HepG2 (cell line): ENCODE measurements around the gene PDPR. TPM values are rescaled to one million over a fixed set of nuclear protein-coding genes. Genes with fewer than 3 reads are reported as not detected.

Experiments
- HNRNPK ChIP-seq: fragments of 200-400 bp; formaldehyde crosslinking; IDR thresholded peaks from 2 replicates; pipeline ENCODE4 v1.6.1; 2018; ENCODE audit warnings: low read length, low read depth, moderate library complexity, mild to moderate bottlenecking; ENCODE audit not compliant: poor library complexity, severe bottlenecking
- MAFG ChIP-seq: sonication (generic); formaldehyde crosslinking; IDR thresholded peaks from 2 replicates; pipeline ENCODE4 v1.5.1; 2020; ENCODE audit warnings: mild to moderate bottlenecking, missing genetic modification reagents
- MED8 ChIP-seq: sonication (generic); formaldehyde crosslinking; IDR thresholded peaks from 2 replicates; pipeline ENCODE4 v1.8.1; 2023; ENCODE audit warnings: mild to moderate bottlenecking, missing genetic modification reagents; ENCODE audit not compliant: insufficient replicate concordance
- PAF1 ChIP-seq: IDR thresholded peaks from 2 replicates; pipeline ENCODE4 v1.6.1; 2016; ENCODE audit warnings: missing genetic modification reagents, missing compliant biosample characterization
- SAP130 ChIP-seq: IDR thresholded peaks from 2 replicates; pipeline ENCODE4 v1.6.1; 2016; ENCODE audit warnings: low read depth
- SETDB1 ChIP-seq: sonication (generic); formaldehyde crosslinking; IDR thresholded peaks from 2 replicates; pipeline ENCODE4 v1.5.1; 2020; ENCODE audit warnings: missing genetic modification reagents, mild to moderate bottlenecking, borderline replicate concordance
- SOX5 ChIP-seq: IDR thresholded peaks from 2 replicates; pipeline ENCODE4 v1.6.1; 2016; ENCODE audit warnings: borderline replicate concordance
- polyA plus RNA-seq, 8 experiments: library from polyadenylated mRNA; depleted of rRNA in 3 of 8; stranded (reverse) in 7 of 8; unstranded in 1 of 8; fragments of >200 nt; fragmentation: Illumina TruSeq in 4 of 8; extraction: Trizol in 4 of 8; gene quantifications; 2 replicates each; pipeline versions ENCODE4 v1.2.1 to v1.2.3, GENCODE V29; 2011 to 2016; ENCODE audit warnings: low read depth in 4 of 8, missing spikeins in 1 of 8, mixed read lengths in 1 of 8; ENCODE audit not compliant: insufficient read depth in 1 of 8
- total RNA-seq, 5 experiments: library from RNA; depleted of rRNA; stranded (reverse); fragments of >200 nt; fragmentation: Illumina TruSeq; extraction: Trizol; gene quantifications; 2 replicates each; pipeline ENCODE4 v1.2.3, GENCODE V29; 2016; ENCODE audit warnings: low read depth in 1 of 5
- TF ChIP-seq, protein P1 (sequence below): sonication (generic); formaldehyde crosslinking; IDR thresholded peaks from 2 replicates; pipeline ENCODE4 v1.9.0; 2022; ENCODE audit warnings: missing genetic modification reagents, mild to moderate bottlenecking, borderline replicate concordance
- TF ChIP-seq, protein P2 (sequence below): sonication (generic); formaldehyde crosslinking; IDR thresholded peaks from 2 replicates; pipeline ENCODE4 v1.5.0; 2020; ENCODE audit warnings: mild to moderate bottlenecking, missing genetic modification reagents, borderline replicate concordance
- TF ChIP-seq, protein P3 (sequence below): sonication (generic); formaldehyde crosslinking; IDR thresholded peaks from one replicate; pipeline ENCODE4 v1.5.1; 2020; ENCODE audit warnings: mild to moderate bottlenecking, missing genetic modification reagents; ENCODE audit errors: not compliant biosample characterization
- TF ChIP-seq, protein P4 (sequence below): sonication (generic); formaldehyde crosslinking; IDR thresholded peaks from 2 replicates; pipeline ENCODE4 v1.4.0; 2020; ENCODE audit warnings: missing genetic modification reagents

Gene PDPR
- total and polyA plus RNA-seq, 2 of the 13 experiments (the other 11 are each of a cell fraction or from before 2014, with no cell fraction given) = 19.5 to 29.9 TPM

DNA sequence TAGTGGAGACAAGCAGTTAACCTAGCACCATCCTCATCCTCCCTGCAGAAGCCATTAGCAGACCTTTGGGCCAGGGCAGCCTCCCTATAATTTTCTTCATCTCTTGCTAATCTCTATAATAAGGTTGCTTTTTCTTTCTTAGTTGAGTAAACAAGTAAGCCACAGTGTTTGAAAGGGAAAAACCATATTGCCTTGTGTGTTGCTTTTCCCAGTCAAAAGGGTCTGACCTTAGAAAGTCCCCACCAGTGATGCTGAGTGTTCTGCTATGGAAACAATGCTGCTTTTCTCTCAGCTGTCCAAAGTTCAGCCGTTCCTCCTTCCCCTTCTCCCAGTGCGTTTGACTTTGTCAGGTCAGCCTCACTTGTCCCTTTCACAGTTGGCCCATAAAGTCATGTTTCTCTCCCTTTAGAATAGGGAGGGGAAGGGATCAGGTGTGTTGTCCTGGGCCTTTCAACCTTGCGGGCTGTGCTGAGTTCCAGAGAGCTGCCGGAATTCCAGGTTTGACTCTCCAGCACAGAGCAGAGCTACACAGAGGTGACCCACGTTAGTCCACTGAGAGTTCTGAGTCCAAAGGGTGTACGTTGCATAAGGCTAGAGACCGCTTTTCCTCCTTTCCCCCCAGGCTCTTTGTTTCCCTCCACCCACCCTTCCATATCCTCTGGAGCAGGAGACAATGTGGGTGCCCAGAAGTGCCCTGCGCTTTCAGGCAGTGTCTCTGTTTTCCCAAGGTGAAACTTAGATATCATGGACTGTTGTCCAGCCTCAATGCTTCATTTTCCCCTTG lies 43.5 kb downstream of the PDPR start (continued):
- TF ChIP-seq MAFG (CRISPR knock-in tag) (no peak), SAP130 (CRISPR knock-in tag) (peak; percentile 90), MED8 (no peak), HNRNPK (no peak), PAF1 (no peak), SETDB1 (CRISPR knock-in tag) (no peak), SOX5 (CRISPR knock-in tag) (peak; percentile 87)
- TF ChIP-seq, protein P1, sequence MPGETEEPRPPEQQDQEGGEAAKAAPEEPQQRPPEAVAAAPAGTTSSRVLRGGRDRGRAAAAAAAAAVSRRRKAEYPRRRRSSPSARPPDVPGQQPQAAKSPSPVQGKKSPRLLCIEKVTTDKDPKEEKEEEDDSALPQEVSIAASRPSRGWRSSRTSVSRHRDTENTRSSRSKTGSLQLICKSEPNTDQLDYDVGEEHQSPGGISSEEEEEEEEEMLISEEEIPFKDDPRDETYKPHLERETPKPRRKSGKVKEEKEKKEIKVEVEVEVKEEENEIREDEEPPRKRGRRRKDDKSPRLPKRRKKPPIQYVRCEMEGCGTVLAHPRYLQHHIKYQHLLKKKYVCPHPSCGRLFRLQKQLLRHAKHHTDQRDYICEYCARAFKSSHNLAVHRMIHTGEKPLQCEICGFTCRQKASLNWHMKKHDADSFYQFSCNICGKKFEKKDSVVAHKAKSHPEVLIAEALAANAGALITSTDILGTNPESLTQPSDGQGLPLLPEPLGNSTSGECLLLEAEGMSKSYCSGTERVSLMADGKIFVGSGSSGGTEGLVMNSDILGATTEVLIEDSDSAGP (CRISPR knock-in tag) = peak; percentile 50
- TF ChIP-seq, protein P2, sequence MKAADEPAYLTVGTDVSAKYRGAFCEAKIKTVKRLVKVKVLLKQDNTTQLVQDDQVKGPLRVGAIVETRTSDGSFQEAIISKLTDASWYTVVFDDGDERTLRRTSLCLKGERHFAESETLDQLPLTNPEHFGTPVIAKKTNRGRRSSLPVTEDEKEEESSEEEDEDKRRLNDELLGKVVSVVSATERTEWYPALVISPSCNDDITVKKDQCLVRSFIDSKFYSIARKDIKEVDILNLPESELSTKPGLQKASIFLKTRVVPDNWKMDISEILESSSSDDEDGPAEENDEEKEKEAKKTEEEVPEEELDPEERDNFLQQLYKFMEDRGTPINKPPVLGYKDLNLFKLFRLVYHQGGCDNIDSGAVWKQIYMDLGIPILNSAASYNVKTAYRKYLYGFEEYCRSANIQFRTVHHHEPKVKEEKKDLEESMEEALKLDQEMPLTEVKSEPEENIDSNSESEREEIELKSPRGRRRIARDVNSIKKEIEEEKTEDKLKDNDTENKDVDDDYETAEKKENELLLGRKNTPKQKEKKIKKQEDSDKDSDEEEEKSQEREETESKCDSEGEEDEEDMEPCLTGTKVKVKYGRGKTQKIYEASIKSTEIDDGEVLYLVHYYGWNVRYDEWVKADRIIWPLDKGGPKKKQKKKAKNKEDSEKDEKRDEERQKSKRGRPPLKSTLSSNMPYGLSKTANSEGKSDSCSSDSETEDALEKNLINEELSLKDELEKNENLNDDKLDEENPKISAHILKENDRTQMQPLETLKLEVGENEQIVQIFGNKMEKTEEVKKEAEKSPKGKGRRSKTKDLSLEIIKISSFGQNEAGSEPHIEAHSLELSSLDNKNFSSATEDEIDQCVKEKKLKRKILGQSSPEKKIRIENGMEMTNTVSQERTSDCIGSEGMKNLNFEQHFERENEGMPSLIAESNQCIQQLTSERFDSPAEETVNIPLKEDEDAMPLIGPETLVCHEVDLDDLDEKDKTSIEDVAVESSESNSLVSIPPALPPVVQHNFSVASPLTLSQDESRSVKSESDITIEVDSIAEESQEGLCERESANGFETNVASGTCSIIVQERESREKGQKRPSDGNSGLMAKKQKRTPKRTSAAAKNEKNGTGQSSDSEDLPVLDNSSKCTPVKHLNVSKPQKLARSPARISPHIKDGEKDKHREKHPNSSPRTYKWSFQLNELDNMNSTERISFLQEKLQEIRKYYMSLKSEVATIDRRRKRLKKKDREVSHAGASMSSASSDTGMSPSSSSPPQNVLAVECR (CRISPR knock-in tag) = no peak; the same call in none of the 2 replicates
- TF ChIP-seq, protein P3, sequence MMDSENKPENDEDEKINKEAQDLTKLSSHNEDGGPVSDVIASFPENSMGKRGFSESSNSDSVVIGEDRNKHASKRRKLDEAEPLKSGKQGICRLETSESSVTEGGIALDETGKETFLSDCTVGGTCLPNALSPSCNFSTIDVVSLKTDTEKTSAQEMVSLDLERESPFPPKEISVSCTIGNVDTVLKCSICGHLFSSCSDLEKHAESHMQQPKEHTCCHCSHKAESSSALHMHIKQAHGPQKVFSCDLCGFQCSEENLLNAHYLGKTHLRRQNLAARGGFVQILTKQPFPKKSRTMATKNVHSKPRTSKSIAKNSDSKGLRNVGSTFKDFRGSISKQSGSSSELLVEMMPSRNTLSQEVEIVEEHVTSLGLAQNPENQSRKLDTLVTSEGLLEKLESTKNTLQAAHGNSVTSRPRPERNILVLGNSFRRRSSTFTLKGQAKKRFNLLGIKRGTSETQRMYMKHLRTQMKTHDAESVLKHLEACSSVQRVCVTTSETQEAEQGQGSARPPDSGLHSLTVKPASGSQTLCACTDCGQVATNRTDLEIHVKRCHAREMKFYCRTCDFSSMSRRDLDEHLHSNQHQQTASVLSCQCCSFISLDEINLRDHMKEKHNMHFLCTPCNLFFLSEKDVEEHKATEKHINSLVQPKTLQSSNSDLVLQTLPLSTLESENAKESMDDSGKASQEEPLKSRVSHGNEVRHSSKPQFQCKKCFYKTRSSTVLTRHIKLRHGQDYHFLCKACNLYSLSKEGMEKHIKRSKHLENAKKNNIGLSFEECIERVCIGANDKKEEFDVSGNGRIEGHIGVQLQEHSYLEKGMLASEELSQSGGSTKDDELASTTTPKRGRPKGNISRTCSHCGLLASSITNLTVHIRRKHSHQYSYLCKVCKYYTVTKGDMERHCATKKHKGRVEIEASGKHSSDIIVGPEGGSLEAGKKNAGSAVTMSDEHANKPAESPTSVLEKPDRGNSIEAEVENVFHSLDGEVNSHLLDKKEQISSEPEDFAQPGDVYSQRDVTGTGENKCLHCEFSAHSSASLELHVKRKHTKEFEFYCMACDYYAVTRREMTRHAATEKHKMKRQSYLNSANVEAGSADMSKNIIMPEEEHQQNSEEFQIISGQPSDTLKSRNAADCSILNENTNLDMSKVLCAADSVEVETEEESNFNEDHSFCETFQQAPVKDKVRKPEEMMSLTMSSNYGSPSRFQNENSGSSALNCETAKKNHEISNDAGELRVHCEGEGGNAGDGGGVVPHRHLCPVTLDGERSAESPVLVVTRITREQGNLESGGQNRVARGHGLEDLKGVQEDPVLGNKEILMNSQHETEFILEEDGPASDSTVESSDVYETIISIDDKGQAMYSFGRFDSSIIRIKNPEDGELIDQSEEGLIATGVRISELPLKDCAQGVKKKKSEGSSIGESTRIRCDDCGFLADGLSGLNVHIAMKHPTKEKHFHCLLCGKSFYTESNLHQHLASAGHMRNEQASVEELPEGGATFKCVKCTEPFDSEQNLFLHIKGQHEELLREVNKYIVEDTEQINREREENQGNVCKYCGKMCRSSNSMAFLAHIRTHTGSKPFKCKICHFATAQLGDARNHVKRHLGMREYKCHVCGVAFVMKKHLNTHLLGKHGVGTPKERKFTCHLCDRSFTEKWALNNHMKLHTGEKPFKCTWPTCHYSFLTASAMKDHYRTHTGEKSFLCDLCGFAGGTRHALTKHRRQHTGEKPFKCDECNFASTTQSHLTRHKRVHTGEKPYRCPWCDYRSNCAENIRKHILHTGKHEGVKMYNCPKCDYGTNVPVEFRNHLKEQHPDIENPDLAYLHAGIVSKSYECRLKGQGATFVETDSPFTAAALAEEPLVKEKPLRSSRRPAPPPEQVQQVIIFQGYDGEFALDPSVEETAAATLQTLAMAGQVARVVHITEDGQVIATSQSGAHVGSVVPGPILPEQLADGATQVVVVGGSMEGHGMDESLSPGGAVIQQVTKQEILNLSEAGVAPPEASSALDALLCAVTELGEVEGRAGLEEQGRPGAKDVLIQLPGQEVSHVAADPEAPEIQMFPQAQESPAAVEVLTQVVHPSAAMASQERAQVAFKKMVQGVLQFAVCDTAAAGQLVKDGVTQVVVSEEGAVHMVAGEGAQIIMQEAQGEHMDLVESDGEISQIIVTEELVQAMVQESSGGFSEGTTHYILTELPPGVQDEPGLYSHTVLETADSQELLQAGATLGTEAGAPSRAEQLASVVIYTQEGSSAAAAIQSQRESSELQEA (CRISPR knock-in tag) = peak; percentile 33
- TF ChIP-seq, protein P4, sequence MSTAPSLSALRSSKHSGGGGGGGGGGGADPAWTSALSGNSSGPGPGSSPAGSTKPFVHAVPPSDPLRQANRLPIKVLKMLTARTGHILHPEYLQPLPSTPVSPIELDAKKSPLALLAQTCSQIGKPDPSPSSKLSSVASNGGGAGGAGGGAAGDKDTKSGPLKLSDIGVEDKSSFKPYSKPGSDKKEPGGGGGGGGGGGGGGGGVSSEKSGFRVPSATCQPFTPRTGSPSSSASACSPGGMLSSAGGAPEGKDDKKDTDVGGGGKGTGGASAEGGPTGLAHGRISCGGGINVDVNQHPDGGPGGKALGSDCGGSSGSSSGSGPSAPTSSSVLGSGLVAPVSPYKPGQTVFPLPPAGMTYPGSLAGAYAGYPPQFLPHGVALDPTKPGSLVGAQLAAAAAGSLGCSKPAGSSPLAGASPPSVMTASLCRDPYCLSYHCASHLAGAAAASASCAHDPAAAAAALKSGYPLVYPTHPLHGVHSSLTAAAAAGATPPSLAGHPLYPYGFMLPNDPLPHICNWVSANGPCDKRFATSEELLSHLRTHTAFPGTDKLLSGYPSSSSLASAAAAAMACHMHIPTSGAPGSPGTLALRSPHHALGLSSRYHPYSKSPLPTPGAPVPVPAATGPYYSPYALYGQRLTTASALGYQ (CRISPR knock-in tag) = no peak; the same call in none of the 2 replicates
